GM23338 (cell line): ENCODE measurements around the gene ADD1. TPM values are rescaled to one million over a fixed set of nuclear protein-coding genes. Genes with fewer than 3 reads are reported as not detected.

Experiments
- polyA plus RNA-seq: library from polyadenylated mRNA; unstranded; fragments of >200 nt; fragmentation: Nextera tagmentation; extraction: Ambion mirVana; gene quantifications from 2 replicates; pipeline ENCODE4 v1.2.1, GENCODE V29; 2016
- total RNA-seq: library from RNA; depleted of rRNA; stranded (reverse); fragments of >200 nt; shearing (Covaris generic); gene quantifications from 2 replicates; pipeline ENCODE4 v1.2.3, GENCODE V29; 2014; rRNA removed

Gene ADD1
- total and polyA plus RNA-seq, 2 experiments from 2014 or later: 126 to 144 TPM

Other genes starting within 250 kb of the ADD1 start
- gene TNIP2, start 87.5 kb upstream of the ADD1 start, total RNA-seq: 60.2 and 61.4 TPM in 2 replicates
- gene TNIP2, start 87.5 kb upstream of the ADD1 start, polyA plus RNA-seq: 33.9 and 34.8 TPM in 2 replicates
- 29.9 and 43.9 TPM in 2 replicates for gene SH3BP2, start 50.8 kb upstream of the ADD1 start, total RNA-seq
- 15.2 and 22.2 TPM in 2 replicates for gene SH3BP2, start 50.8 kb upstream of the ADD1 start, polyA plus RNA-seq
- gene NOP14, start 119.6 kb downstream of the ADD1 start, total RNA-seq: 24.2 and 29.9 TPM in 2 replicates
- 38.7 and 38.9 TPM in 2 replicates for gene NOP14, start 119.6 kb downstream of the ADD1 start, polyA plus RNA-seq
- gene GRK4, start 119.7 kb downstream of the ADD1 start, total RNA-seq: 0.82 and 1.4 TPM in 2 replicates
- gene GRK4, start 119.7 kb downstream of the ADD1 start, polyA plus RNA-seq: 1.3 and 2.4 TPM in 2 replicates
- not detected in 2 replicates for gene HTT-AS, start 230.7 kb downstream of the ADD1 start, total RNA-seq
- not detected in 2 replicates for gene HTT-AS, start 230.7 kb downstream of the ADD1 start, polyA plus RNA-seq
- 62.7 and 67.7 TPM in 2 replicates for gene HTT, start 230.8 kb downstream of the ADD1 start, total RNA-seq
- 23.8 and 26.6 TPM in 2 replicates for gene HTT, start 230.8 kb downstream of the ADD1 start, polyA plus RNA-seq